HFF-Myc (cell line): ENCODE results near the gene LARGE1.

Experiments used
- DNase-seq: peaks from one replicate; pipeline ENCODE4 v3.0.0-alpha.2; 2011; ENCODE audit warnings: low read depth; ENCODE audit errors: extremely low read depth
- H3K4me3 ChIP-seq: replicated peaks from 2 replicates; pipeline ENCODE4 v1.5.1; 2011; ENCODE audit warnings: low read depth, mild to moderate bottlenecking, control low read depth, low read length
- CTCF ChIP-seq: IDR thresholded peaks from 2 replicates; pipeline ENCODE4 v1.5.1; 2012; ENCODE audit warnings: mild to moderate bottlenecking, low read depth, low read length, control low read depth; ENCODE audit errors: missing control alignments

Gene LARGE1

GRCh38 chr22:33476716-33477115 is 443.6 kb downstream of the LARGE1 start:
- no peak overlapping the region for H3K4me3 ChIP-seq
- no peak for DNase-seq
- no peak for TF ChIP-seq CTCF

- no peak for TF ChIP-seq CTCF
- H3K4me3 ChIP-seq = no peak overlapping the region
- no peak for DNase-seq
Observed at GRCh38 chr22:33476206-33476605, 444.1 kb downstream of the LARGE1 start.

GRCh38 chr22:33474587-33474986 is 445.7 kb downstream of the LARGE1 start:
- no peak for TF ChIP-seq CTCF
- no peak for DNase-seq

DNA sequence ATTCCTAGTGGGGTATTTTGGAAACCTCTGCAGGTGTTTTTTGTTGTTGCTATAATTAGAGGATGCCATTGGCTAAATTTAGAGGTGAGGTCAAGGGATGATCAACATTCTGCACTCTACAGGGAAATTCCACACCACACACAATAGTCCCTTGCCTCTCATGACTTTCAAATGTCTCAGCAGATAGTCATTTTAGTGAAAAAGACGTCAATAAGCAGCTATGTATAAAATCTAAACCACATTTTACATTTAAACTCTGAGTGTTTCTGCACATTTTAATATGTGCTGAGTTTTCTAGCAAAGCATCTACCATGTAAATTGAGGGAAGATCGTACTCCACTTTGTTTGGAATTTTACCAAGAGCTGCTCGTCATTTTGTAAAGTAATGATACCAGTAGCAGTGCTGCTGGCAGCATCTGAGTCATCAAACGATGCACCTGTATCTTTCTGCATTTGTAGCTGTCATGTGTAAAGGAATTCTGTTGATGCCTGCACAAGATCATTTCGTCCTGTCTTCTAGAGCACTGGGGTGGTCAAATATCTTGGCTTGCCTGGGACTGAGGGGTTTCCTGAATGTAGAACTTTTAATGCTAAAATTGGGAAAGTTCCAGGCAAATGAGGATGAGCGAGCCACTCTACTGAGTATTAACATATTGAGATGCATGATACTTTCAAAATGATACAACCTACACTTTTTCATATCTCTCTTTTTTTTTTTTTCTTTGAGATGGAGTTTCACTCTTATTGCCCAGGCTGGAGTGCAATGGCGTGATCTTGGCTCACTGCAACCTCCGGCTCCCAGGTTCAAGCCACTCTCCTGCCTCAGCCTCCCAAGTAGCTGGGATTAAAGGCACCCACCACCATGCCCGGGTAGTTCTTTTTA is 447.6 kb downstream of the LARGE1 start:
- no peak for TF ChIP-seq CTCF
- no peak for DNase-seq
- no peak overlapping the region for H3K4me3 ChIP-seq

More at GRCh38 chr22:33474587-33474986, 445.7 kb downstream of the LARGE1 start:
- no peak overlapping the region for H3K4me3 ChIP-seq

DNA sequence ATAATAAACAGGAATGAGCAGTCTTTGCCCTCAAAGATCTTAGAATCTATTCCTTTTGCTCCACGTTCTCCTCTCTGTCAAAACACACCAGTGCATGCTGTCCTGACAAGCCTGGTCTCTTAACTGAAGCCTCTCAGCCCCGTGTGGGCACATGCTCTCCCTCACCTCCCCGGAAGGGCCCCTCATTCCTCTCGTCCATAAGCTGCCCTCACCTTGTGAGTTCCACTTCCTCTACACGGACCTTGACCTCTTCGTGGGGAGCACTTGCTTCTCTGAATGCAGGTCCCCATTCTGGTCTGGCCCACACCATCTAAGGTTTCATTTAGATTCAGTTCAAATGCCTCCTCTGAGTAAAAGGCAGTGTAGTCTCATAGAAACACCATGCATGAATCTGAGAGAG is 449.8 kb downstream of the LARGE1 start:
- no peak for DNase-seq
- H3K4me3 ChIP-seq = no peak overlapping the region
- no peak for TF ChIP-seq CTCF

DNA sequence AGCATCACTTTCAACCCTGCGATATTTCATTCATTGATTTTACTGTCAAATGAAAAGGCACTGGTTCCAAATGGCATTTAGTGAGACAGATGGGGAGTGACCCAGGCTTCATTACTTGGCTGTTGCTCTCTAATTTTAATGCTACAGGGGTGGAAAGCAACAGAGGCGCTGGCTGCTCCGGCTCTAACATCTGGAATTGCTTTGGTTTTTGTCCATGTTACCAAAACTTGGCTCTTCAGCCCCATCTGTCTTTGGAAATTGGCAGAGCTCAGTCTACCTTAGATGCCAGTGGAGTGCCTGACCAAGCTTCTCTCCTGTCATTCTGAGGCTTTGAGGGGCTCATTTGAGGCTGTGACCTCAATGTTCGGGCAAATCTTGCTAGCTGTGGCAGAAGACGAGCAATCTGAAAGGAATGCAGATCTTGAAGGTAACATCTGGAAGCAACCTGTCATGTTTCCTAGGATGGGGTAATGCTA is 452.6 kb downstream of the LARGE1 start:
- TF ChIP-seq CTCF = peak; percentile 41
- H3K4me3 ChIP-seq = no peak overlapping the region
- peak; percentile 14 for DNase-seq
